GM21390 (cell line): Measurements from ENCODE around the gene NFKBIA.
"Not testable (repeated sequence)": the region's sequence is repeated elsewhere in the genome, so short reads cannot be mapped to it uniquely, and the experiment has no call there.

Experiments used
- ATAC-seq: cut with Tn5 transposase; IDR thresholded peaks from one replicate; pipeline ENCODE4 v1.9.1; 2021; ENCODE audit not compliant: unreplicated experiment

The NFKBIA gene

DNA sequence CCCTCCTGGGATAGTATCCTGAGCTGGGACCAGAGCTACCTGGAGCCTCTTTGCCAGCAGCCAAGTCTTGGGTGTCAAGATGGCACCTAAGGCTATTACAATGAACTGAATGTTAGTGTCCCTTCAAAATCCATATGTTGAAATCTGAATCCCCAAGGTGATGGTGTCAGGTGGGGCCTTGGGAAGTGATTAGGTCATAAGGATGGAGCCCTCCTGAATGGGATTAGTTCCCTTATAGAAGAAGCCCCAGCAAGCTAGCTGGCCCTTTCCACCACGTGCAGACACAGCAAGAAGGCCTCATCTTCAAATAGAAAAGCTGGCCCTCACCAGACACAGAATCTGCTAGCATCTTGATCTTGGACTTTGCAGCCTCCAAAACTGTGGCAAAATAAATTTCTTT is 12.4 kb downstream of the NFKBIA start:
- ATAC-seq, result no peak

DNA sequence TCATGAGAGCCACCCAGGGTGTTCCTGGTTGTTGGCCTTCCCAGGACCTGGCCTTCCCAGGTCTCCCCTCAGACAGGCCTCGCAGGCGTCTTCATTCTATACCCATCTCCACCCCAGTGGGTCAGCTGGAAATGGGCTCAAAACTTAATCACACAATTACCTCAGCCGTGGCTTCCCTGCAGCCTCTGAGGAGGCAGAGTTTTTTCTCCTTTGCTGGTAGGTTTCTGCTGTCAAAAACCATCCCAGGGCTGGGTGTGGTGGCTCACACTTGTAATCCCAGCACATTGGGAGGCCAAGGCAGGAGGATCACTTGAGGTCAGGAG is 13.2 kb downstream of the NFKBIA start:
- no peak for ATAC-seq

DNA sequence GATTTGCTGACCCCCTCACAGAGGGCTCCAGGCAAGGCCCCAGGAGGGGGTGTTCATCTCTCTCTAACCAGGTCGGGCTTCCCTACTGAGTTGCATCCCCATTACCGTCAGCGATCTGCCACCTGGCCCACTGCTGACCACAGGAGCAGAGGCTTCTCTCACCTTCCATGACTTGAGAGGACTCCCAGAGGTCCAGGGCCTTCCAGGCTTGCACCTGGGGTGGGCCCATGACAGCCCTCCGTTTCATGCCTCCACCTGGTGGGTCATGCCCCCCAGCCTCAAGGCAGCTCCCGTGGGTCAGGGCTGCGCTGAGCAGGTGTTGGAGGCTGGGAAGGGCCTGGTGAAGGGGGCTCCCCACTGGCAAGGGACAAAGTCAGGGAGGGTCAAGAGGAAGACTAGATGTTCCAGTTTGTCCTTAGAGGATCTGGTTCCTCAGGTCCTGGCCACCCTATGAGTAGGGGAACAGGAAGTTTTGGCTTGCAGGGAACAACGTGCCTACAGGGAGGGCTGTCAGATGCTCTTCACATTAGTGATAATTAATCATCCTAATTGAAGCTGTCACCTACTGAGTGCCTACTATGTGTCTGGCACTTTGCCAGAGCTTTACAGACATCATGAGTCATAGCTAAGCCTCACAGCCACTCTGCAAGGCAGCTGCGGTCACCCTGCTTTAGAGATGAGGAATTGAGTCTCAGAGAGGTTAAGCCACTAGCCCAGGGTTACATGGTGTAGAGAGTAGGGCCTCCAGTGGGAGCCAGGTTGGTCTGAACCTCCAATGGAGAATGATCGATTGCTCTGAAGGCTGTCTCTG is 13.8 kb downstream of the NFKBIA start:
- peak; percentile 75 for ATAC-seq

DNA sequence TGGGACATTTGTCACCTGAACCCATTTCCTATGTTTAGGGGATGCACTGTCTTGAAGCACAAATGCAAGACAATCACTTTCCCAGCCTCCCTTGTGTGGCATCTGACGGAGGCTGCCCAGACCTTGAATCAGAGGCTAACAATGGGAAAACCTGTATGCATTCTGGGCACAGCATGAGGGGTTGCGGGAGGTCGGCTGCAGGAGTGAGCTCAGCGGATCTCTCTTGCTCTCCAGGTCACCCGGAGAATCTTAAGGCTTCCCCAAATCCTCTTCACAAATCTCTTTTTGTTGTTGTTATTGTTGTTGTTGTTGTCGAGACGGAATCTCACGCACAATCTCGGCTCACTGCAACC is 15.3 kb downstream of the NFKBIA start:
- no peak for ATAC-seq

DNA sequence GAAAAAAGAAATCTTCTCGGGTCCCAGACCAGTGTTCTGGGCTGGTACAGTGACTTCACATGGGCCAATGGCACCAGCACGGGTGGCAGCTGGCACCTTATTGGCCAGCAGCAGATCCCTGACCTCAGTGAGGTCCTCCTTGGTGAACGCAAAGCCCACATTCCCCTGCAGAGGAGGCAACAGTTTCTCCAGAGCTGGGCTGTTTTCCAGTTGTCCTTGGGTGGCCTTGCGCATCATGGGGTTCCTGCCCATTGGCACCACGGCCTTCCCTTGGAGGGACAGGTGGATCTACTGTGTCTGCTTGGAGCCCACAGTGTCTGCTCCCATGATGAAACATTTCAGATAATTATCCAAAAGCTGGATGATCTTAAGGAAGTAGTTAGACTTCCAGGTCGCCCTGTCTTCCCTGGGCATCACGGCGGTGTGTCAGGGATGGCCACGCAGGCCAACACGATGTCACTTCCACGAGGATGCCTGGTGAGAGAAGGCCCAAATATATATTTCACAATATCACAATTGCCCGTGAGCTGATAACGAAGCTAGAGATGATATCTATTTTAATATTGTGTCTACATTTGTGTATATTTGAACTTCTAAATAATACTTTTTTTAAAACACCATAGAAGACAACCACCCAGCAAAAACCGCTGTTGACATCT is 15.8 kb downstream of the NFKBIA start:
- no peak for ATAC-seq

DNA sequence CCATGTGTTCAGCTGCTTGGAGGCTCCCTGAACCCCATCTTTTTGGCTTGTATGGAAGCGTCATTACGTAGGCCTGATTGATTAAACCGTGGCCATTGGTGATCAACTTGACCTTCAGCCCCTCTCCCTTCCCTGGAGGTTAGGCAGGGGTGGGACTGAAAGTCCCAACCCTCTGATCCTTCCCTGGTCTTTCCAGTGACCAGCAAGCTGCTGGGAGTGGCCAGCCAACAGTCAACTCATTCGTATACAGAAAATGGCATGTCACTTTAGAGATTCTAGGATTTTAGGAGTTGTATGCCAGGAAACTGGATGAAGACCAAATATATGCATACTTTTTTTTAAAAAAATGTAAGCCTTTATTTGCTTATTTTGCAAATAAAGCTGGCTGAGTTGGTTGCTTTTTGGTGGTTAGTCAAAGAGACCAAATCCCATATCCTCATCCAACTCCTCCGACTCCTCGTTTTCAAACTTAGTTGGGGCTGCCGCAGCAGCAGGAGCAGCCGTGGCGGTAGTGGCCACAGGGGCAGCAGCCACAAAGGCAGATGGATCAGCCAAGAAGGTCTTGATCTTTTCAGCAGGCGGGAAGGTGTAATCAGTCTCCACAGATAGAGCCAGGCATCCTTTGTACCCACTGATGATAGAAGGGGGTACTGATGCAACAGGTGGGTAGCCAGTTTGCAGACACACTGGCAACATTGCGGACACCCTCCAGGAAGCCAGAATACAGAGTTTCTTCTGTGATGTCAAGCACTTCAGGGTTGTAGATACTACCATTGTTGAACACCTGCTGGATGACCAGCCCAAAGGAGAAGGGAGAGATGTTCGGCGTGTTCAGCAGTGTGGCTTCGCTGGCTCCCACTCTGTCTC is 16.6 kb downstream of the NFKBIA start:
- no peak for ATAC-seq

DNA sequence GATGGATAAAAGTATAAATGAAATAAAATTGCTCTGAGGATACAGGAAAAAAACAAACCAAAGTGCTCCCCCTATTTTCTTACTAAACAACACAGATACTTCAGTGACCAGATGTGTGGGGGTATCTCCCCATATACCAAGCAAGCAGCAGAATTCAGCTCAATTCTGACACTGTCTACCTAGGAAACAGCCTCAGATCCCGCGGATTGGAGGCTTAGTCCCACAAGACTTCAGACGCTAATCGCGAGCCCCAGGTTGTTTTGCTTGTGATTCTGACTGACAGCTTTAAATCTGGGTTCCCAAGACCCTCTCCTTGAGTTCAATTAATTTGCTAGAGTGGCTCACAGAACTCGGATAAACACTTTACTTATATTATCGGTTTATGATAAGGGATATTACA is 17.3 kb downstream of the NFKBIA start:
- ATAC-seq, result no peak

DNA sequence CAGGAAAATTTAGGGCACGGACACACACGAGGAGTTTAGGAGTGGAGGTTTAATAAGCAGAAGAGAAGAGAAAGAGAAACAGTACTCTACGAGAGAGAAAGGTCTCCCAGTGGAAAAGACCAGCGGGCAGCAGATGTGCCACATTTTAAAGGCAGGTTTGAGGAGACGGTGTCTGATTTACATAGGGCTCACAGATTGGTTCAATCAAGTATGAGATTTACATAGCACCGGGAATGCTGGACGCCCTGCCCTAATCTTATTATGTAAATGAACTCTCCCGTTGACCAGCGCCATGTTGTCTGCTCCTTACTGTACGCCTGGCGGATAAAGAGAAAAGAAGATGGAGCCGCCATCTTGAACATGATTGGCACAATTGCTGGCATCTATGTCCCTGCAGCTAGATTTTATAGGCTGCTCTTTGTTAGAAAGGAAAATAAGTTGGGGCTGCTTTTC is 17.9 kb downstream of the NFKBIA start:
- ATAC-seq, result no peak

DNA sequence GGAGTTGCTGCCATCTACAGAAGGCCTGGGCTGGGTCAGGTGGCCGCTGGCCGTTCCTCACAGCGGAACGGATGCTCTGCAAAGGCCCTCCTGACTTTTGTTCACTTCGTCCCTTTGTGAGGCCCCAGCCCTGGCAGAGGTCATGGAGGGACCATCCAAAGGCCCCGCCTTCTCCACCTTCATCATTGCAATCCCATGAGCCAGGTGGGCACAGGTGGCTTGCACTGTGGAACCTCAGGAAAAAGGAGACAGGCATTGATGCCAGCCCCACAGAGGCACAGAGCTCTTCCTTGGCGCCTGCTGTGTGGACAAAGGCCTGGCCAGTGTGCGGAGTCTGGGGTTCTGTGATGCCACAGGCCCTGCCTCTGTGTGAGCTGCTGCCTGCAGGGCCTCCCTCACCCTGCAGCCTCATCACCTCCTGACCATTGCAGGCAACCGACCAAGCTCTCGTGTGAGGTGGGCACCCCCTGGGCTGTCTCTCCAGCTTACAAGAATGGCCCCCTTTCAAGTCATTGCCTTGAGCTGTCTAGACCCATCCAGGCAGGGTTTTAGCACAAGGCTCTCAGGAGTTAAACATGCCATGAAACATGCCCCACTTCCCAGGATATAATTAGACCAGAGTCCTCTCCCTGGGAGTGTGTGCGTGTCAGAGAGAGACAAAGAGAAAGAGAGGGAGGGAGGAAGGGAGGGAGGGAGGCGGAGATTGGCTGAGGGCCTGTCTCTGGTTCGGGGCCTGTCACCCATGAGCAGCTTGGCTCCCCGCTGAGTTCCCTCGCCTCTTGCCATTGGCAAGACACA is 19.3 kb downstream of the NFKBIA start:
- no peak for ATAC-seq

DNA sequence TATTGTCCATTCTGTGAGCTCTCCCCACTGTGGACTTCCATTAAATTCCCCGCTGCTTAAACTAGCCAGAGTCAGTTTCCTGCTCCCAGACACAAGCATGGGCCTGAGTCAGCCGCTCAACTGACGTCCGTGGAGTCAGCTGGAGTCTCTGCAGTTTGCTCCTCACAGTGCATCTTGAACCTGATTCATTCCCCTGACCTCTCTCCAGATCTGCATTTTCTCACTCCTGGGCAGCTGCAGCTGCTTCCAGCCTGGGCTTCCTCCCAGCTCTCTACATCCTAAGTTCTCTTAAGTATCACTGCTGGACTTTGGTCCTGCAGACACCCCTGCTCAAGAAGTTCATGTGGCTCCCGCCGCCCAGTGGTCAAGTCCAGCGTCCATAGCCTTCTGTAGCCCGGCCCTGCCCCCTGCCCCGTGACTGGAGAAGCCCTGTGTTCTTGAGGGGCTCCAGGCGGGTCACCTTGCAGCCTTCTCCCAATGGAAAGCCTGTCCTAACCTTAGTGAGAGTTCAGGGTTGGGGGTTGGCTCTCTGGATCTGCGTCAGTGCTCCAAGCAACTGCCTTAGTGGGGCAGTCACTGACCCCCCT is 20.0 kb downstream of the NFKBIA start:
- ATAC-seq, result no peak

DNA sequence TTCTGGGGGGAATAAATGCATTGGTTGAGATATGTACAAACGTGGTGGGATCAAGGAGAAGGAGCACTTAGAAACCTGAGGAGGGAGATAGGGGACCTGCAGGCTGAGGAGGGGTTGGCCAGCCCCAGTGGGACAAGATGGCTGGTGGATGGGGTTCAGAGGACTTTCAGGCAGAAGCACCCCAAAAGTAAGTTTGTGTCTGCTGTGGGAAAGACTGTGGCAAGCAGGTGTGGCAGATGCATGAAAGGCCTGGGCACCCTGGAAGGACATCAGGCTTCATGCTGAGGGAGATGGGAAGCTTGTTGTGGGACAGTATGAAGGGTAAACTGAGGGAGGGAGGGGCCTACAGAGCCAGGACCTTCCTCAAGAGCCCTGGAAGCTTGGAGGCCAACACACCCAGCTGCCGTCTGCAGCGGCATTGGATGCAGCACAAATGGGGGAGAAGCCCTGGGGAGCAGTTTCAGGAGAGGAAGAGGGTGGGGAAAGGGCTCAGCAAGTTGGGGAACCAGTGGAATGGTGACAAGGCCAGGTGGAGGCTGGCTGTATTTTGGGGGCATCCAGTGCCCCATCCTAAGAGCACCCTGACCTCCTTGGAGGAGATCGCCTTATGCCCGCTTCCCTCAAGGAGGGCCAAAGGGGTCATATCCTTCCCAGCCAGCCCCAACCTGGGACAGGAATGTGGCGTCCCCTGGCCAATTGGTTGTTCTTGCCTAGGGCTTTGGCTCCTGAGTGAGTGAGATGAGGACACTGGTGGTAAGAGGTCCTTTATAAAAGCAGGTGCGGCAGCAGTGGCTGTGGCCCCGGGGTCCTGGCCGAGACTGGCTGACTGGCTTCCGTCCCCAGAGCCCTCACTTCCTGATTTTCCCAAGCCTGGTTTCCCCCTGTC is 20.7 kb downstream of the NFKBIA start:
- ATAC-seq, result no peak

DNA sequence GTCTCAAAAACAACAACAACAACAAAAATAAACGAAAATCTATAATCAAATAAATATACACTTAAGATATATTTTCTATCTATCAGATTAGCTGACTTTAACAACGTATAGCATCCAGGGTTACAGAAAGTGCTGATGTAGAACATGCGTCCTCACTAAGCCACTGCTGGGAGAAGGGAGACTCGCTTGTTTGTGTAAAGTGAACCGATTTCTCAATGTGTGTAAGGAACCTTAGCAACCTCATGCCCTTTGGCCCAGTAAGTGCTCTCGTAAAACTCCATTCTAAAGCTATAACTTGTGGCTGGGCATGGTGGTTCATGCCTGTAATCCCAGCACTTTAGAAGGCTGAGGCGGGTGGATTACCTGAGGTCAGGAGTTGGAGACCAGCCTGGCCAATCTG is 23.8 kb downstream of the NFKBIA start:
- ATAC-seq, result no peak

DNA sequence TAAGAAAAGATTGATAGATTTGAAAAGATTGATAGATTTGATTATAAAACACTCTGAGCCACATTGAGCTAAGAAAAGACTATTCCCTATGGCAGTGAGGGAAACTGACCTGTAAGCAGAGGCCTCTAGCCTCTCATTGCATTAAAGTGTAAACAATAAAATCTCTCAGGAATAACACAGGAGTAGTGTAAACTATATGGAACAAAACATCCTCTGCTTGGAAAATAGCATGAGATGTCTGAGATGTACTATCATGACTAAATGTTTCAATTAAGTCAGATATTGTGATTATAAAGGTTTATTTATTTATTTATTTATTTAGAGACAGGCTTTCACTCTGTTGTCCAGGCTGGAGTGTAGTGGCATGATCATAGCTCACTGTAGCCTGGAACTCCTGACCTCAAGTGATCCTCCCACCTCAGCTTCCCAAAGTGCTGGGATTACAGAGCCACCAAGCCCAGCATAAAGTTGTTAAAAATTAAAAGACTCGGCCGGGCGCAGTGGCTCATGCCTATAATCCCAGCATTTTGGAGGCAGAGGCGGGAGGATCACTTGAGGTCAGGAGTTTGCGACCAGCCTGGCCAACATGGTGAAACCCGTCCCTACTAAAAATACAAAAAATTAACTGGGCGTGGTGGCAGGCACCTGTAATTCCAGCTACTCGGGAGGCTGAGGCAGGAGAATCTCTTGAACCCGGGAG is 25.2 kb downstream of the NFKBIA start:
- not testable (repeated sequence) for ATAC-seq

DNA sequence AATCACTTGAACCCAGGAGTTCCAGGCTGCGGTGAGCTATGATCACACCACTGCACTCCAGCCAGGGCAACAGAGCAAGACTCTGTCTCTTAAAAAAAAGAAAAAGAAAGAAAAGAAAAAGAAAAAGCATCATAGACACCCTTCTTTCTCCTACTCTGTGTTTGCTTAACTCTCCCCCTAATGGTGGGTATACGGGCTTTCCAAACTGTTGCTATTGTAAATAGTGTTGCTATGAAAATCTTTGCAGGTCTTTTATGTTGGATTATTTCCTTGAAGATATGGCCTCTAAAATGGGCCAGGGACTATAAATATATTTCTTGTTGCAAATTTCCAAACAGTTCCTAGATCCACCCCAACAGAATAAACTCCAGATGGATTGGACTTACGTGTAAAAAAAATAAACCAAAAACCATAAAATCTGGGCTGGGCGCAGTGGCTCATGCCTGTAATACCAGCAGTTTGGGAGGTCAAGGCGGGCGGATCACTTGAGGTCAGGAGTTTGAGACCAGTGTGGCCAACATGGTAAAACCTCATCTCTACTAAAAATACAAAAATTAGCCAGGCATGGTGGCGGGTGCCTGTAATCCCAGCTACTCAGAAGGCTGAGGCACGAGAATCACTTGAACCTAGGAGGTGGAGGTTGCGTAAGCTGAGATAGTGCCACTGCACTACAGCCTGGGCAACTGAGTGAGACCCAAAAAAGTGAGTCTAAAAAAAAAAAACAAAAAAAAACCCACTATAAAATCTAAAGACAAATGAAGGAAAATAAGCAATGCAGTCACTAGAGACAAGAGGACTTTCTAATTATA is 25.9 kb downstream of the NFKBIA start:
- no peak for ATAC-seq

DNA sequence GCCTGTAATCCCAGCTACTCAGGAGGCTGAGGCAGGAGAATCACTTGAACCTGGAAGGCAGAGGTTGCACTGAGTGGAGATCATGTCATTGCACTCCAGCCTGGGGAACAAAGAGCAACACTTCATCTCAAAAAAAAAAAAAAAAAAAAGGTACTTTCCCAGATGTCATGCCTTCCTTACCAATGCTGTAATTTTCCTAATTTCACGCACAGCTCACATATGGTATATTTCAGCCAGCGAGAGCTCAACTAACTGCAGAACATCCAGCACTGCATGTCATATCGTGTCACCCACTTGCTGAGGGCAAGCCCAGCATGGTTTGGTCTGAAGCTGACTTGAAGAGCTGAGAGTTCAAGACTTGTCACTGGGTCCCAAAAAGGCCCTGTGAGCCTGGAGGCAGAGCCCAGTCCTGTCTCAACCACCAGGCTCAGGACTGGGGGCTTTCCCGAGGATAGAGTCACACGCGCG is 29.0 kb downstream of the NFKBIA start:
- no peak for ATAC-seq

DNA sequence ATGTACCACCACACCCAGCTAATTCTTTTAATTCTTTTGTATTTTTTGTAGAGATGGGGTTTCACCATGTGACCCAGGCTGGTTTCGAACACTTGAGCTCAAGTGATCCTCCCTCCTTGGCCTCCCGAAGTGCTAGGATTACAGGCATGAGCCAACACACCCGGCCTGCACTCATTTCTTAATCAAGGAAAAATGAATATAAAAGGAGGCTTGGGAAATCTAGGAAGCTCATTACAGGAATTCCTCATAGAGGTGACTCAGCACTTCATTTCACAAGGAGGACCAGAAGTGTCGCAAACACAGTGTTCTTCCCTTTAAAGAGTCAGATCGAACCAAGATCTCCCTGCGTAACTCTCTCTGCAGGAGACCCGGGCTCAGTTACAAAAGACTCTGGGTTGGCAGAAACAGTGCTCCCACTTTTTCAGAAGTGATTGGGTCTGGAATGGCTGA is 30.3 kb downstream of the NFKBIA start:
- ATAC-seq, result no peak

DNA sequence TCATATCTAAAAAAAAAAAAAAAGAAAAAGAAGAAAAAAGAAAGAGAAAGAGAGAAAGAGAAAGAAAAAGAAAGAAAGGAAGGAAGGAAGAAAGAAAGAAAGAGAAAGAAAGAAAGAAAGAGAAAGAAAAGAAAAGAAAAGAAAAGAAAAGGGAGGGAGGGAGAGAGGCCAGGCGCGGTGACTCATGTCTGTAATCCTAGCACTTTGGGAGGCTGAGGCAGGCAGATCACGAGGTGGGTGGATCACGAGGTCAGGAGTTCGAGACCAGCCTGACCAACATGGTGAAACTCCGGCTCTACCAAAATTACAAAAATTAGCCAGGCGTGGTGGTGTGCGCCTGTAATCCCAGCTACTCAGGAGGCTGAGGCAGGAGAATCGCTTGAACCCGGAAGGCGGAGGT is 31.3 kb downstream of the NFKBIA start:
- ATAC-seq, result not testable (repeated sequence)

DNA sequence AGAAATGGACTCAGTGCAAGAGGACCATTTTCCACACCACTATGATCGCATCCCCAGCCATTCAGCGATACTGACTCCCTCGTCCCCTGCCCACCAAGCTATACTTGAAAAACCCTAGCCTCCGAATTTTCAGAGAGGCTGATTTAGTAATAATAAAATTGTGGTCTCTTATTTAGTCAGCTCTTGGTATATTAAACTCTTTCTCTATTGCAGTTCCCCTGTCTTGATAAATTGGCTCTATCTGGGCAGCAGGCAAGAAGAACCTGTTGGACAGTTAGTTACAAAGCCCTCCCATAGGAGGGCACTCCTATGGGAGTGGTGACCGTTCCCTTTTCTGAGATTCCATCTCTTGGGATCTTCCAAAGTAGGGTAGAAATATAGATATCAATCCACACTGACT is 33.6 kb downstream of the NFKBIA start:
- ATAC-seq, result no peak
